A549 (cell line): ENCODE data around the gene MAST2.

Source experiments
- CEBPB ChIP-seq, 2 experiments: fragments of >200 bp in 1 of 2; sonication (Bioruptor Twin) in 1 of 2; formaldehyde crosslinking in 1 of 2; IDR thresholded peaks; 2 replicates each; pipeline ENCODE4 v1.6.1; 2012 to 2016
- CHD2 ChIP-seq: fragments of 150-350 bp; IDR thresholded peaks from 2 replicates; pipeline ENCODE4 v1.6.1; 2014; ENCODE audit warnings: low read length; ENCODE audit not compliant: partially characterized antibody
- EP300 ChIP-seq, 2 experiments: fragments of >200 bp; sonication (Bioruptor Twin); formaldehyde crosslinking; IDR thresholded peaks; 2 replicates in 1 of 2; 3 replicates in 1 of 2; pipeline ENCODE4 v1.6.1; 2016 to 2017
- FOSL2 ChIP-seq, 2 experiments: fragments of 450-650 bp in 1 of 2; fragments of >200 bp in 1 of 2; sonication (Bioruptor Twin) in 1 of 2; formaldehyde crosslinking; IDR thresholded peaks; 2 replicates each; pipeline versions ENCODE4 v1.5.0 to v1.6.1; 2016 to 2020; ENCODE audit warnings: mild to moderate bottlenecking in 1 of 2, moderate library complexity in 1 of 2
- JUN ChIP-seq, 2 experiments: fragments of >200 bp; sonication (Bioruptor Twin); formaldehyde crosslinking; IDR thresholded peaks; 2 replicates in 1 of 2; 3 replicates in 1 of 2; pipeline ENCODE4 v1.6.1; 2016 to 2017
- MAZ ChIP-seq: fragments of 150-350 bp; IDR thresholded peaks from 2 replicates; pipeline ENCODE4 v1.6.1; 2014; ENCODE audit warnings: antibody characterized with exemption, low read depth, low read length, borderline replicate concordance
- POLR2A ChIP-seq: IDR thresholded peaks from 2 replicates; pipeline ENCODE4 v1.6.1; 2012; ENCODE audit warnings: mild to moderate bottlenecking, low read length
- RAD21 ChIP-seq, 2 experiments: fragments of >200 bp in 1 of 2; sonication (Bioruptor Twin) in 1 of 2; formaldehyde crosslinking in 1 of 2; IDR thresholded peaks in 1 of 2; conservative IDR thresholded peaks in 1 of 2; 2 replicates in 1 of 2; 3 replicates in 1 of 2; pipeline ENCODE4 v1.6.1; 2012 to 2018; ENCODE audit warnings: inconsistent platforms in 1 of 2
- RNF2 ChIP-seq: fragments of 200-600 bp; sonication (generic); IDR thresholded peaks from 2 replicates; pipeline ENCODE4 v1.6.1; 2016; ENCODE audit warnings: low read depth, mild to moderate bottlenecking, antibody characterized with exemption, moderate library complexity, borderline replicate concordance
- ZC3H11A ChIP-seq: fragments of 450-650 bp; IDR thresholded peaks from 2 replicates; pipeline ENCODE4 v1.6.1; 2014; ENCODE audit warnings: antibody characterized with exemption, mild to moderate bottlenecking
- TF ChIP-seq, protein P1 (sequence below): fragments of >200 bp; sonication (Bioruptor Twin); formaldehyde crosslinking; IDR thresholded peaks from 3 replicates; pipeline ENCODE4 v1.5.1; 2016
- TF ChIP-seq, protein P2 (sequence below): fragments of 150-350 bp; IDR thresholded peaks from 2 replicates; pipeline ENCODE4 v1.6.1; 2014; ENCODE audit warnings: low read depth, mild to moderate bottlenecking, low read length
- TF ChIP-seq, protein P3 (sequence below): fragments of 250-450 bp; sonication (Bioruptor Pico); IDR thresholded peaks from 2 replicates; pipeline ENCODE4 v1.5.0; 2021; ENCODE audit warnings: mild to moderate bottlenecking, moderate library complexity, borderline replicate concordance

DNA sequence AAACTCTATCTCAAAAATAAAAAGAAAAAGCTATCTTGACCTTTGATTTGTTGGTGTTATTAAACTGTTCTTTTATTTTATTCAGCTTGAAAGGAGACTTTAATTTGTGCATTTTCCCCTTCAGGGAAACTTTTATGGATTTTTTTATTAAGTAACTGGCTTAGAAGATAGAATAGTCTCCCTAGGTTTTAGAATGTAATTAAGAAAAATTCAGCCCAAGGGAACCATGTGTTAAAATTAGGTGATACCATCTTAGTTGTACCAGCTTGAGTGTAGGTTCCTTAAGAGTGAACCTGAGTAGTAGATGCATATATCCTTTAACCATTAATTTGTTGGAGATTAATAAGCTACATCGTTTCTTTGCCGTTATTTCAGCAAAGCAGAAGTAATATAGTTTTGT is 11.4 kb downstream of the MAST2 start:
- TF ChIP-seq, protein P1, sequence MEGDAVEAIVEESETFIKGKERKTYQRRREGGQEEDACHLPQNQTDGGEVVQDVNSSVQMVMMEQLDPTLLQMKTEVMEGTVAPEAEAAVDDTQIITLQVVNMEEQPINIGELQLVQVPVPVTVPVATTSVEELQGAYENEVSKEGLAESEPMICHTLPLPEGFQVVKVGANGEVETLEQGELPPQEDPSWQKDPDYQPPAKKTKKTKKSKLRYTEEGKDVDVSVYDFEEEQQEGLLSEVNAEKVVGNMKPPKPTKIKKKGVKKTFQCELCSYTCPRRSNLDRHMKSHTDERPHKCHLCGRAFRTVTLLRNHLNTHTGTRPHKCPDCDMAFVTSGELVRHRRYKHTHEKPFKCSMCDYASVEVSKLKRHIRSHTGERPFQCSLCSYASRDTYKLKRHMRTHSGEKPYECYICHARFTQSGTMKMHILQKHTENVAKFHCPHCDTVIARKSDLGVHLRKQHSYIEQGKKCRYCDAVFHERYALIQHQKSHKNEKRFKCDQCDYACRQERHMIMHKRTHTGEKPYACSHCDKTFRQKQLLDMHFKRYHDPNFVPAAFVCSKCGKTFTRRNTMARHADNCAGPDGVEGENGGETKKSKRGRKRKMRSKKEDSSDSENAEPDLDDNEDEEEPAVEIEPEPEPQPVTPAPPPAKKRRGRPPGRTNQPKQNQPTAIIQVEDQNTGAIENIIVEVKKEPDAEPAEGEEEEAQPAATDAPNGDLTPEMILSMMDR: no peak
- TF ChIP-seq CHD2 (no peak), JUN (IDR thresholded peaks at IDR 0.05) (no peak), POLR2A (no peak), CEBPB (IDR thresholded peaks at IDR 0.05) (no peak), EP300 (IDR thresholded peaks at IDR 0.05) (no peak), MAZ (no peak), RAD21 (conservative IDR thresholded peaks at IDR 0.05 in 1 of 2, IDR thresholded peaks at IDR 0.05 in 1 of 2) (no peak), FOSL2 (IDR thresholded peaks at IDR 0.05) (no peak), FOSL2 (CRISPR knock-in tag; IDR thresholded peaks at IDR 0.05) (no peak), RNF2 (no peak), ZC3H11A (no peak)
- TF ChIP-seq, protein P2, sequence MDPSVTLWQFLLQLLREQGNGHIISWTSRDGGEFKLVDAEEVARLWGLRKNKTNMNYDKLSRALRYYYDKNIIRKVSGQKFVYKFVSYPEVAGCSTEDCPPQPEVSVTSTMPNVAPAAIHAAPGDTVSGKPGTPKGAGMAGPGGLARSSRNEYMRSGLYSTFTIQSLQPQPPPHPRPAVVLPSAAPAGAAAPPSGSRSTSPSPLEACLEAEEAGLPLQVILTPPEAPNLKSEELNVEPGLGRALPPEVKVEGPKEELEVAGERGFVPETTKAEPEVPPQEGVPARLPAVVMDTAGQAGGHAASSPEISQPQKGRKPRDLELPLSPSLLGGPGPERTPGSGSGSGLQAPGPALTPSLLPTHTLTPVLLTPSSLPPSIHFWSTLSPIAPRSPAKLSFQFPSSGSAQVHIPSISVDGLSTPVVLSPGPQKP: no peak
- TF ChIP-seq, protein P3, sequence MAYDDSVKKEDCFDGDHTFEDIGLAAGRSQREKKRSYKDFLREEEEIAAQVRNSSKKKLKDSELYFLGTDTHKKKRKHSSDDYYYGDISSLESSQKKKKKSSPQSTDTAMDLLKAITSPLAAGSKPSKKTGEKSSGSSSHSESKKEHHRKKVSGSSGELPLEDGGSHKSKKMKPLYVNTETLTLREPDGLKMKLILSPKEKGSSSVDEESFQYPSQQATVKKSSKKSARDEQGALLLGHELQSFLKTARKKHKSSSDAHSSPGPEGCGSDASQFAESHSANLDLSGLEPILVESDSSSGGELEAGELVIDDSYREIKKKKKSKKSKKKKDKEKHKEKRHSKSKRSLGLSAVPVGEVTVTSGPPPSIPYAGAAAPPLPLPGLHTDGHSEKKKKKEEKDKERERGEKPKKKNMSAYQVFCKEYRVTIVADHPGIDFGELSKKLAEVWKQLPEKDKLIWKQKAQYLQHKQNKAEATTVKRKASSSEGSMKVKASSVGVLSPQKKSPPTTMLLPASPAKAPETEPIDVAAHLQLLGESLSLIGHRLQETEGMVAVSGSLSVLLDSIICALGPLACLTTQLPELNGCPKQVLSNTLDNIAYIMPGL (CRISPR knock-in tag): no peak
